Parathyroid adenoma (tissue), 2 donors: Measurements from ENCODE around the gene PTPRD.

Experiments
- H2AFZ ChIP-seq: fragments of 300-600 bp; sonication (generic); one replicate; pipeline ENCODE4 v1.7.0; 2017; ENCODE audit warnings: antibody characterized with exemption, mild to moderate bottlenecking
- H3K27ac ChIP-seq: fragments of 300-600 bp; sonication (generic); one replicate; pipeline ENCODE4 v1.7.0; 2017
- H3K27me3 ChIP-seq: fragments of 300-600 bp; sonication (generic); one replicate; pipeline ENCODE4 v1.7.0; 2017; ENCODE audit warnings: low read length; ENCODE audit not compliant: control insufficient read depth, insufficient read depth
- H3K36me3 ChIP-seq: fragments of 300-600 bp; sonication (generic); one replicate; pipeline ENCODE4 v1.7.0; 2017; ENCODE audit warnings: low read length; ENCODE audit not compliant: control insufficient read depth, insufficient read depth
- H3K4me1 ChIP-seq: fragments of 300-600 bp; sonication (generic); one replicate; pipeline ENCODE4 v1.7.0; 2017; ENCODE audit warnings: control low read depth
- H3K4me2 ChIP-seq: fragments of 300-600 bp; sonication (generic); one replicate; pipeline ENCODE4 v1.7.0; 2017; ENCODE audit warnings: low read length
- H3K4me3 ChIP-seq: fragments of 300-600 bp; sonication (generic); one replicate; pipeline ENCODE4 v1.7.0; 2017; ENCODE audit warnings: low read depth, low read length
- H3K79me2 ChIP-seq: fragments of 300-600 bp; sonication (generic); one replicate; pipeline ENCODE4 v1.7.0; 2017; ENCODE audit warnings: control low read depth
- H3K9ac ChIP-seq: fragments of 300-600 bp; sonication (generic); one replicate; pipeline ENCODE4 v1.7.0; 2017; ENCODE audit warnings: mild to moderate bottlenecking
- H3K9me3 ChIP-seq: fragments of 300-600 bp; sonication (generic); one replicate; pipeline ENCODE4 v1.7.0; 2017; ENCODE audit warnings: low read length; ENCODE audit not compliant: control insufficient read depth
- CTCF ChIP-seq: fragments of 300-600 bp; sonication (generic); IDR thresholded peaks from one replicate; pipeline ENCODE4 v1.7.0; 2017; ENCODE audit warnings: antibody characterized with exemption, mild to moderate bottlenecking
- donor health status: primary hyperparathyroidism.

PTPRD gene

GRCh38 chr9:9973062-9973461 is 639.7 kb downstream of the PTPRD start:
- no peak for TF ChIP-seq CTCF
- H3K79me2 ChIP-seq = no peaks in the 10 kb centered on the region
- no peaks in the 10 kb centered on the region for H3K4me1 ChIP-seq
- H3K9me3 ChIP-seq = no peaks in the 10 kb centered on the region
- no peak overlapping the region for H2AFZ ChIP-seq
- H3K9ac ChIP-seq = no peak overlapping the region
- no peak overlapping the region for H3K4me3 ChIP-seq
- no peak overlapping the region for H3K27ac ChIP-seq
- H3K27me3 ChIP-seq = no peaks in the 10 kb centered on the region
- no peaks in the 10 kb centered on the region for H3K36me3 ChIP-seq
- no peak overlapping the region for H3K4me2 ChIP-seq

- H3K36me3 ChIP-seq = no peaks in the 10 kb centered on the region
- no peaks in the 10 kb centered on the region for H3K4me1 ChIP-seq
- no peaks in the 10 kb centered on the region for H3K79me2 ChIP-seq
- H3K4me2 ChIP-seq = no peak overlapping the region
- H3K27ac ChIP-seq = no peak overlapping the region
- no peak overlapping the region for H3K4me3 ChIP-seq
- no peak overlapping the region for H3K9ac ChIP-seq
- no peak overlapping the region for H2AFZ ChIP-seq
- no peaks in the 10 kb centered on the region for H3K9me3 ChIP-seq
- TF ChIP-seq CTCF = no peak
- H3K27me3 ChIP-seq = no peaks in the 10 kb centered on the region
Observed at GRCh38 chr9:9970514-9970913, 642.3 kb downstream of the PTPRD start.

- H3K4me2 ChIP-seq = no peak overlapping the region
- no peaks in the 10 kb centered on the region for H3K27me3 ChIP-seq
- H3K9ac ChIP-seq = no peak overlapping the region
- no peaks in the 10 kb centered on the region for H3K36me3 ChIP-seq
- H3K27ac ChIP-seq = no peak overlapping the region
- TF ChIP-seq CTCF = no peak
- H2AFZ ChIP-seq = no peak overlapping the region
- H3K9me3 ChIP-seq = no peaks in the 10 kb centered on the region
- H3K4me3 ChIP-seq = no peak overlapping the region
- no peaks in the 10 kb centered on the region for H3K79me2 ChIP-seq
- no peaks in the 10 kb centered on the region for H3K4me1 ChIP-seq
Observed at GRCh38 chr9:9963841-9964240, 649.0 kb downstream of the PTPRD start.

- Histone ChIP-seq H3K4me3 (no peak overlapping the region), H3K9ac (no peak overlapping the region), H3K27me3 (no peaks in the 10 kb centered on the region), H3K9me3 (no peaks in the 10 kb centered on the region), H3K36me3 (no peaks in the 10 kb centered on the region), H3K4me2 (no peak overlapping the region), H3K79me2 (no peaks in the 10 kb centered on the region), H3K27ac (no peak overlapping the region), H3K4me1 (no peaks in the 10 kb centered on the region), H2AFZ (no peak overlapping the region)
- no peak for TF ChIP-seq CTCF
Observed at GRCh38 chr9:9961934-9962333, 650.9 kb downstream of the PTPRD start.

GRCh38 chr9:9961487-9961886 is 651.3 kb downstream of the PTPRD start:
- H3K79me2 ChIP-seq = no peaks in the 10 kb centered on the region
- H3K9ac ChIP-seq = no peak overlapping the region
- no peak overlapping the region for H3K4me3 ChIP-seq

More at GRCh38 chr9:9961487-9961886, 651.3 kb downstream of the PTPRD start:
- Histone ChIP-seq H3K27ac (no peak overlapping the region), H3K36me3 (no peaks in the 10 kb centered on the region), H3K9me3 (no peaks in the 10 kb centered on the region), H3K27me3 (no peaks in the 10 kb centered on the region), H3K4me1 (no peaks in the 10 kb centered on the region), H3K4me2 (no peak overlapping the region), H2AFZ (no peak overlapping the region)
- TF ChIP-seq CTCF = no peak
